Activated CD4-positive, alpha-beta T cell treated with anti-CD3 and anti-CD28 coated beads for 4 hours (primary cell): ENCODE measurements around the gene MYO1E.

Experiments used
- DNase-seq, 2 donors: peaks; one replicate each; pipeline ENCODE4 v3.0.0-alpha.2; 2020

MYO1E gene

GRCh38 chr15:59116771-59117170, 255.9 kb downstream of the MYO1E start:
- DNase-seq: no peak

DNA sequence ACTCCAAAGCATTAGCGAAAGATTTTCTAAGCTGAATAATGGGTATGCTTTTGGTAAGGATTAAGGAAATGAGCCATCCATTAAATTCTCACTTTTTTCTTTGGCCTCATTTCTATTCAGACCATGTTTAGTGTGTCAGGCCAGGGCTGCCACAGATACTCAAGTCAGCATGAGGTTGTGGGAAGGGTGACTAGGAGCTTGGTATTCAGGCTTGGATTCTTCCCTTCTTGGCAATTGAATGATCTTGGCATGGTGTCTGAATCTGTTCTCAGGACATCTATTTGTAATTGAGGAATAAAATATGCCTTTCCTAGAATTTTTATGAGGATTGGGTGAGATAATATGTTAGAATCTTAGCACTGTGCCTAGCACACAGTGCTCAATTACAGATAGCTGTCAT, 256.5 kb downstream of the MYO1E start:
- DNase-seq: no peak

DNA sequence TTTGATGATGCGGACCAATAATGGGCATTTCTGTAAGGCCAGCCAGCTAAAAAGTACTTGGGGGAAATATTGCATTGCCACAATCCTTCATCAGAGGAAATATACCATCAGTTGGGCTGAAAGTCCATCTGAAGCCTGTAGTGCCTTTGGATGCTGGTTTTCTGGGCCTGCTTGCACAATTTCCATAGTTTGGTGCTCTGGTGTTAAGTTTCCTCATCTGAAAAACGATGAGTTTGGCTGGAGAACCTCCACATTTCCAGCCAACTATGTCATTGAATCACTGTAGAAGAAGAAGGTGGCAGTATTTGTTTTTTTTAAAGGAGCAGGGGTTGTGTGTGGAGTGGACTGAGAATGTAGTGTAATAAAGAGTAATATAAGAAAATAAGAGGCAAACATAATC, 257.6 kb downstream of the MYO1E start:
- DNase-seq: no peak

- no peak for DNase-seq
Measured at GRCh38 chr15:59111251-59111650, 261.4 kb downstream of the MYO1E start.

GRCh38 chr15:59105854-59106253, 266.8 kb downstream of the MYO1E start:
- no peak for DNase-seq

DNA sequence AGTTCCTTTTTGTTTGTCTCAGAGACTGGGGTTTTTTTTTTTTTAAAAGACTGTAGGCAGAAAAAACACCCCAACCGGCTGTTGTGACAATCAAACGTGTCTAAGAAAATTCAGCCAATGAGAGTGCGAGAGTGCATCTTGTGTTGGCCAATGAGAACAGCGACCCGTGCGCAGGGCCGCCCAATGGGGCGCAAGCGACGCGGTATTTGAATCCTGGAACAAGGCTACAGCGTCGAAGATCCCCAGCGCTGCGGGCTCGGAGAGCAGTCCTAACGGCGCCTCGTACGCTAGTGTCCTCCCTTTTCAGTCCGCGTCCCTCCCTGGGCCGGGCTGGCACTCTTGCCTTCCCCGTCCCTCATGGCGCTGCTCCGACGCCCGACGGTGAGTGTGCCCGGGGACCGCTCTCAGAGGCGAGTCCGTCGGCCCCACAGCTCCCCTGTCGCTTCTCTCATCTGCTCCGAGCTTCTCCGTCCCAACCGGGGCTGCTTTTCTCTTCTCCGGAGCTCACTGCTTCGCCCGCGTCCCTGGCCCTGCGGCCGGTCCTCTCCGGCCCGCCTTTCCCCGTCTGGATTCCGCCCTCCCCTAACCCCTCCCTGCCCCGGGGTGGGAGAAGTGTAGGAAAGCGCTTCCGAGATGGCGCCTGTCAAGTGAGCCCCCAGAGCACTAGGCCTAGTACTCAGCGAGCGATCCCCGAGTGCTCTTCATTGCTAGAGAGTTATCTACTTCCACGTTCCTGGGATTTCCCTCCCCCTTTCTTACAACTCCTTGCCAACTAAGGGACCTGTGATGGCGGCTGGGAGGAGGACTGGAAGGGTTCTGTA, 267.5 kb downstream of the MYO1E start, which contains the start of gene CCNB2:
TSS of gene CCNB2 (plus strand) at position 235 of the 821 bp plus-strand sequence. CDS start at position 358, 123 bp downstream.
- peak; percentile 71 to 74 for DNase-seq

DNA sequence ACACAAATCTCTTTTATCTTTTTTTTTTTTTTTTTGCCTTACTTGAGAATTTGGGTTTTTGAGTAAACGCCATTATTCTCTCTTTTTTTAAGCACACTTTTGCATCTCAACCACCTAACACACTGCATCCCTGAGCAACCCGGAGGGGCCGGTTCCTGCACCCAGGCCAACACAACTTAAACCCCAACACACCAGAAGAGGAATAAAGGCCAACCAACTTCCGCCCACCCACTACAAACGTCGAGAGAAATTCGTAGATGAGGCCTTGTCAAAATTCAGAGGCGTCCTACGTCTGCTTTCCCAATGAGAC, 268.1 kb downstream of the MYO1E start:
- no peak for DNase-seq

DNA sequence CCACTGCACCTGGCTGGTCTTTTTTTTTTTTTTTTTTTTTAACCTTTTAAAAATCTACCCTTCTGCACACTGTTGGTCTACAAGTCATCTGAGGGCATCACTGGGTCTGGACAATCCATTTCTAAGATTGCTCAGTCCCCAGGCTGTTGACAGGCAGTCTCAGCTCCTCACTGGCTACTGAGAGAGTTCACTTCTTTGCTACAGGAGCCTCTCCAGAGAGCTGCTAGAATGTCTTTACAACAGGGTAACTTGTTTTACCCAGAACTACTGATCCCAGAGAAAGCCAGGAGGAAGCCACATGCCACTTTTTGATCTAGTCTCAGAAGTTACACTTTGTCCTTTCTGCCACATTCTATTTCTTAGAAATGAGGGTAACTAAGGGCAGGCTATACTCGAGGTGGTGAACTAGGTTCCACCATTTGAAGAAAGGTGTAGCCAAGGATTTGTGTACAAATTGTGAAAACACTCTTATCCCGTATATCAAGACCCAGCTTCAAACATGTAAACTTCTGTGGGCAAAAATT, 273.4 kb downstream of the MYO1E start:
- no peak for DNase-seq

GRCh38 chr15:59096429-59096828, 276.2 kb downstream of the MYO1E start:
- DNase-seq: no peak

- DNase-seq: no peak
Measured at GRCh38 chr15:59094077-59094476, 278.6 kb downstream of the MYO1E start.

GRCh38 chr15:59087731-59088130, 284.9 kb downstream of the MYO1E start:
- no peak for DNase-seq
